Endothelial cell of umbilical vein (primary cell): ENCODE results near the gene NTN1. TPM values are rescaled to one million over a fixed set of nuclear protein-coding genes. Genes with fewer than 3 reads are reported as not detected.

Source experiments
- BruUV-seq: library from RNA; stranded (reverse); fragments of 400-500 nt; replicated peaks from 2 replicates; lab custom pipeline; 2021; lab: Mats Ljungman, UMichigan
- CTCF ChIA-PET: fragments of 300-600, 350-600 bp; sonication (Branson Sonifier 250); formaldehyde crosslinking; loops from one replicate; lab custom pipeline; 2021; ENCODE audit warnings: antibody characterized with exemption, inconsistent platforms; lab: Charles Lee
- POLR2A ChIA-PET: fragments of 300-600, 350-600 bp; sonication (Branson Sonifier 250); formaldehyde crosslinking; loops from one replicate; lab custom pipeline; 2021; ENCODE audit warnings: antibody characterized with exemption, inconsistent platforms; lab: Charles Lee
- DNase-seq: peaks from one replicate; pipeline ENCODE4 v3.0.0-alpha.2; 2011; ENCODE audit warnings: low read depth, low spot score
- FAIRE-seq: peaks from 2 replicates; lab custom pipeline; 2011; peaks lifted over from hg19 to GRCh38; lab: Jason Lieb, UNC
- H2AFZ ChIP-seq: 2 replicates; pipeline ENCODE4 v1.6.0; 2012; ENCODE audit warnings: low read depth, low read length, control low read depth, inconsistent platforms
- H3K27ac ChIP-seq: 2 replicates; pipeline ENCODE4 v1.5.1; 2011; ENCODE audit warnings: low read depth, mild to moderate bottlenecking, control low read depth, low read length, moderate library complexity; ENCODE audit not compliant: insufficient read depth
- H3K27me3 ChIP-seq, 2 experiments: 2 replicates each; pipeline versions ENCODE4 v1.6.0 to v1.6.1; 2011; ENCODE audit warnings: low read length in 2 of 2, mixed read lengths in 1 of 2; ENCODE audit not compliant: control insufficient read depth in 2 of 2, insufficient read depth in 2 of 2
- H3K36me3 ChIP-seq, 2 experiments: 2 replicates in 1 of 2; 3 replicates in 1 of 2; pipeline ENCODE4 v1.5.1; 2011; ENCODE audit warnings: low read length in 2 of 2, mild to moderate bottlenecking in 1 of 2, moderate library complexity in 1 of 2; ENCODE audit not compliant: control insufficient read depth in 2 of 2, insufficient read depth in 2 of 2; ENCODE audit errors: extremely low read depth in 1 of 2
- H3K4me1 ChIP-seq: 3 replicates; pipeline ENCODE4 v1.5.1; 2011; ENCODE audit warnings: mild to moderate bottlenecking, low read length; ENCODE audit not compliant: control insufficient read depth, insufficient read depth; ENCODE audit errors: extremely low read depth
- H3K4me2 ChIP-seq: 2 replicates; pipeline ENCODE4 v1.6.1; 2011; ENCODE audit warnings: low read length, control low read depth, mixed read lengths; ENCODE audit not compliant: insufficient read depth
- H3K4me3 ChIP-seq, 3 experiments: fragments of 200-600 bp in 1 of 3; sonication (generic), shearing (Covaris generic) in 1 of 3; replicated peaks in 1 of 3; 2 replicates each; pipeline ENCODE4 v1.5.1; 2011 to 2016; ENCODE audit warnings: control low read depth in 3 of 3, low read length in 3 of 3, mild to moderate bottlenecking in 2 of 3, inconsistent platforms in 1 of 3, low read depth in 1 of 3, moderate library complexity in 1 of 3; ENCODE audit not compliant: insufficient read depth in 1 of 3
- H3K79me2 ChIP-seq: 2 replicates; pipeline ENCODE4 v1.6.0; 2012; ENCODE audit warnings: low read length, inconsistent platforms; ENCODE audit not compliant: control insufficient read depth, insufficient read depth
- H3K9ac ChIP-seq: replicated peaks from 2 replicates; pipeline ENCODE3; 2011; ENCODE audit warnings: low read length, control low read depth; ENCODE audit not compliant: insufficient read depth; ENCODE audit errors: extremely low read depth
- H3K9me1 ChIP-seq: replicated peaks from 3 replicates; pipeline ENCODE4 v1.6.0; 2011; ENCODE audit warnings: mild to moderate bottlenecking, low read length; ENCODE audit not compliant: control insufficient read depth, insufficient read depth; ENCODE audit errors: extremely low read depth
- H3K9me3 ChIP-seq: replicated peaks from 2 replicates; pipeline ENCODE4 v1.5.1; 2012; ENCODE audit warnings: low read length, inconsistent platforms; ENCODE audit not compliant: control insufficient read depth, insufficient read depth
- H4K20me1 ChIP-seq: replicated peaks from 2 replicates; pipeline ENCODE3; 2011; ENCODE audit warnings: mild to moderate bottlenecking, low read length; ENCODE audit not compliant: control insufficient read depth, insufficient read depth; ENCODE audit errors: extremely low read depth
- CTCF ChIP-seq, 2 donors: IDR thresholded peaks; 1 replicate in 1 of 2; 2 replicates in 1 of 2; pipeline ENCODE4 v1.5.1; 2011; ENCODE audit warnings: low read length in 2 of 2, mild to moderate bottlenecking in 2 of 2, moderate library complexity in 2 of 2, control low read depth in 1 of 2, inconsistent platforms in 1 of 2, low read depth in 1 of 2; ENCODE audit not compliant: insufficient read depth in 1 of 2; ENCODE audit errors: extremely low read depth in 1 of 2
- EZH2 ChIP-seq: IDR thresholded peaks from 2 replicates; pipeline ENCODE4 v1.6.1; 2012; ENCODE audit warnings: borderline replicate concordance, low read depth, mild to moderate bottlenecking, moderate library complexity, low read length, inconsistent platforms; ENCODE audit not compliant: severe bottlenecking
- FOS ChIP-seq: IDR thresholded peaks from 2 replicates; pipeline ENCODE4 v1.6.1; 2011; ENCODE audit warnings: mild to moderate bottlenecking, low read length, moderate library complexity, borderline replicate concordance; ENCODE audit not compliant: insufficient read depth
- GATA2 ChIP-seq: IDR thresholded peaks from 2 replicates; pipeline ENCODE4 v1.7.0; 2011; ENCODE audit warnings: low read depth, mild to moderate bottlenecking, moderate library complexity, mixed read lengths, low read length; ENCODE audit not compliant: insufficient read length, insufficient read depth
- JUN ChIP-seq: IDR thresholded peaks from 2 replicates; pipeline ENCODE4 v1.6.1; 2011; ENCODE audit warnings: borderline replicate concordance, low read depth; ENCODE audit not compliant: insufficient read length, insufficient read depth
- MAX ChIP-seq: IDR thresholded peaks from 2 replicates; pipeline ENCODE4 v1.6.1; 2011; ENCODE audit not compliant: insufficient read depth, insufficient read length
- MYC ChIP-seq: IDR thresholded peaks from one replicate; pipeline ENCODE4 v1.6.1; 2011; ENCODE audit warnings: mild to moderate bottlenecking, low read depth, low read length
- POLR2A ChIP-seq: IDR thresholded peaks from 2 replicates; pipeline ENCODE4 v1.6.1; 2012; ENCODE audit warnings: low read depth, mild to moderate bottlenecking, control low read depth, low read length
- POLR2AphosphoS5 ChIP-seq: IDR thresholded peaks from 2 replicates; pipeline ENCODE4 v1.6.1; 2012; ENCODE audit warnings: low read depth, mild to moderate bottlenecking, control low read depth, low read length, moderate library complexity; ENCODE audit not compliant: insufficient read depth
- dilution Hi-C: fragments of 300-500 bp; cut with MboI; formaldehyde crosslinking; loops from one replicate; pipeline ENCODE4 v1.15.0; 2019; ENCODE audit warnings: low sequenced_read_pairs; ENCODE audit not compliant: extremely low pct_ligation_motif_present
- intact Hi-C: fragments of 100-400 bp; cut with micrococcal nuclease; formaldehyde crosslinking; loops from one replicate; pipeline ENCODE4 v1.10.0; 2022
- polyA plus RNA-seq, 4 experiments: library from polyadenylated mRNA; depleted of rRNA in 3 of 4; stranded (reverse) in 3 of 4; unstranded in 1 of 4; fragments of >200 nt; gene quantifications; 2 replicates each; pipeline versions ENCODE4 v1.2.1 to v1.2.3, GENCODE V29; 2011 to 2012; ENCODE audit warnings: missing spikeins in 1 of 4
- total RNA-seq: library from RNA; stranded (reverse); gene quantifications from 2 replicates; pipeline ENCODE4 v1.2.3, GENCODE V29; 2021

NTN1 gene
- total and polyA plus RNA-seq, 2 donors (not counting 3 experiments of a cell fraction or from before 2014, with no cell fraction given): 0.10 to 0.18 TPM

DNA sequence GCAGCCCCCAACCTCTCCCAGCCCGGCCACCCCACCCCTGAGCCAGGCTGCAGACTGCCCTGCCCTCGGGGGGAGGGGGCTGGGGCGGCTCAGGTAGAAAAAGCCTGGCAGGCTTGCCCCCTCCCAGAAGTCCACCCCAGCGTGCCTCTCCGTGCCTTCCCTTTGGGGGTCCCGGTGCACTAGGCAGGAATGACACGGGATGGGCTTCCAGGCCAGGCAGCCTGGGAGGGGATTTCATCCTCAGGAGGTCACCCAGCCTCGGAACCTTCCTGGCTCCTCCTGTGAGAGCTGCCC is 185.0 kb downstream of the NTN1 start:
- H2AFZ ChIP-seq: no peak overlapping the region
- H3K4me3 ChIP-seq: no peak overlapping the region
- H3K27ac ChIP-seq: no peak overlapping the region
- no peak for DNase-seq
- intact Hi-C loops: loop anchor here (10.0 kb wide), 1 partner anchor 62 kb away; no protein-coding TSS in a partner anchor
- dilution Hi-C loops: no loop called here
- no peaks in the 10 kb centered on the region for H3K36me3 ChIP-seq
- H3K4me1 ChIP-seq: no peaks in the 10 kb centered on the region
- H3K27me3 ChIP-seq: no peaks in the 10 kb centered on the region
- no peaks in the 10 kb centered on the region for H3K79me2 ChIP-seq
- H3K9me3 ChIP-seq: no peaks in the 10 kb centered on the region
- no peak for FAIRE-seq
- ChIA-PET CTCF (no interaction called here), POLR2A (no interaction called here)
- H3K4me2 ChIP-seq: no peak overlapping the region
- no peak for TF ChIP-seq MAX
- no peak for TF ChIP-seq MYC
- no peak for TF ChIP-seq GATA2
- no peak for TF ChIP-seq POLR2AphosphoS5
- no peak for TF ChIP-seq POLR2A
- TF ChIP-seq CTCF (IDR thresholded peaks at IDR 0.05; ENCODE audit: extremely low read depth in 1 of 2, insufficient read depth in 1 of 2, low read depth in 1 of 2, low read length in 2 of 2): no peak
- TF ChIP-seq EZH2: no peak
- no peak for TF ChIP-seq FOS
- no peak for TF ChIP-seq JUN
- H3K9me1 ChIP-seq: no peaks in the 10 kb centered on the region
- no peaks in the 10 kb centered on the region for H4K20me1 ChIP-seq
- BruUV-seq: no TSS peak
- no peak overlapping the region for H3K9ac ChIP-seq
